Omental fat pad (tissue), 4 donors: ENCODE data around the gene PPP1R12B. TPM values are rescaled to one million over a fixed set of nuclear protein-coding genes. Genes with fewer than 3 reads are reported as not detected.

ENCODE experiments used
- ATAC-seq: fragments of 150-250 bp; one replicate; pipeline ENCODE4 v1.9.1; 2016; ENCODE audit warnings: mild to moderate bottlenecking, moderate library complexity; ENCODE audit not compliant: low FRiP score
- DNase-seq: peaks from one replicate; pipeline ENCODE4 v3.0.0-alpha.2; 2019; ENCODE audit warnings: low spot score
- CTCF ChIP-seq, 3 donors: fragments of 450-650 bp; IDR thresholded peaks; one replicate each; pipeline ENCODE4 v1.5.1; 2016 to 2017; ENCODE audit warnings: antibody characterized with exemption in 3 of 3, mild to moderate bottlenecking in 3 of 3, moderate library complexity in 2 of 3
- total RNA-seq, 4 donors: library from RNA; depleted of rRNA; stranded (reverse); fragments of >200 nt; gene quantifications; one replicate each; pipeline ENCODE4 v1.1.0, GENCODE V29; 2016

The PPP1R12B gene
- total RNA-seq, 4 donors from 2014 or later = 44.5 to 92.1 (median 53.7) TPM

GRCh38 chr1:202310071-202310725 lies 38.3 kb upstream of the PPP1R12B start:
- TF ChIP-seq CTCF (IDR thresholded peaks at IDR 0.05) = no peak
- DNase-seq (no peak), ATAC-seq (no peak)

DNA sequence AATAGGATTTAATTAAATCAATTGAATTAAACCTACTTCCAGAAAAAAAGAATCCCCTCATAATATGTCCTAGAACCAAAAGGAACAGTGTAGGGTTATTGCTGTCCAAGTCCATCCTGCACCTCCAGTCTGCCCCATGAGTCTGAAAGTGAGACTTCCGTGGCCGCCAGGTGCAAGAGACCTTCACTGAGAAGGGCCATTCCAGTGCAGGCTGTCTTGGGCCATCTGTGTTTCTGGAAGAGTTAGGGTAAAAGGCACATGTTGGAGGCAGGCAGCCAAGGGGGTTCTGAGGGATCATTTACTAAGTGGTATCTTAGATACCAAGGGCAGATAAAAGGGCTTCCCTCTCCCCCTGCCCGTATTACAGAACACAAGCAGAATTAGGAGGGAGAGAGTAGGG lies 37.8 kb upstream of the PPP1R12B start:
- ATAC-seq (no peak), DNase-seq (no peak)
- TF ChIP-seq CTCF (IDR thresholded peaks at IDR 0.05) = no peak

DNA sequence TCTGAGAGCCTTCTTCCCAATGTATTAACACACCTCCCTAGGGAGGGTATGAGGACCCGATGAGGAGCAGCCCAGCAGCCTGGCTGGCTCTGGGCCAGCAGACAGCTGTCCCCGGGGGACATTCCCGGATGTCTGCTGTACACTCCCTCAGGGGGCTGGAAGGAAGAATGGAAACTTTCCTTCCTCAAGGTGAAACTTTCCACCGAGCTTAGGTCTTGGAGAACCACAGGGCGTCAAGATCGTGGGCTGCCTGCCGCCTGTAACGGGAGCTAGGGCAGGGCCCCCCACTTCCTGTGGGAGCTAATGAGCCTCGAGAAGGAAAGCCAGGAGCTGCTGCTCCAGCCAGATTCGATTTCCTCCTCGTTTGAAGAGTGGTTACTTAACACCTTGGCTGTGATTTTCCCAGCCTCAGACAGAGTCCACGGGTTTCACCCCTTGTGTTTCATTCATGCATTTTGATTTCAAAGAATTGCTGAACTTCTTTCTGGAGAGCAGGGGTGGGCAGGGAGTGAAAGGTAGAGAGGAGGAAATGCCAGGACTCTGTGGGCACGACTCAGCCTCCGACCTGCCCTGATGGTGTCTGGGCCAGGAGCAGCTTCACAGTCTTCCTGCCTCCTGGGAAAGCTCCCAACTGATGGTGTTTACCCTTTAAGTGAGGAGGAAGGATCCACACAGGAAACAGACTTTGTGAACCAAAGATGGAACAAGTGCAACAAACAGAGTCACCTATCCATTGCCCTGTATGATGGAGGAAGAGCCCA lies 36.4 kb upstream of the PPP1R12B start:
- DNase-seq (no peak), ATAC-seq (no peak)
- no peak for TF ChIP-seq CTCF (IDR thresholded peaks at IDR 0.05)

GRCh38 chr1:202315576-202316168 lies 32.8 kb upstream of the PPP1R12B start:
- DNase-seq (peak; percentile 53), ATAC-seq (peak; percentile 76)
- TF ChIP-seq CTCF (IDR thresholded peaks at IDR 0.05) = peak in 1 of 3 donors; percentile 44

DNA sequence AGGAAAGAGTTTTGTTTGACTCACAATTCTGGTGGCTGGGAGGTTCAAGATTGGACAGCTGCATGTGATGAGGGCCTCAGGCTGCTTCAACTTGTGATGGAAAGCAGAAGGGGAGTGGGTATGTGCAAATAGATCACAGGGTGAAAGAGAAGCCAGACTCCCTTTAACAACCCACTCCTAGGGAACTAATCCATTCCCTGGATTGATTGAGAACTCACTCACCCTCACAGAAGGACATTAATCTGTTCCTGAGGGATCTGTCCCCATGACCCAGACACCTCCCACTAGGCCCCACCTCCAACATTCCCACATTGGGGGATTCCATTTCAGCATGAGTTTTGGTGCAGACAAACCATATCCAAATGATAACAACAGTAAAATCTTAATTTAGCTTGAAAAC lies 32.3 kb upstream of the PPP1R12B start:
- no peak for TF ChIP-seq CTCF (IDR thresholded peaks at IDR 0.05)
- no peak for DNase-seq
- no peak for ATAC-seq

DNA sequence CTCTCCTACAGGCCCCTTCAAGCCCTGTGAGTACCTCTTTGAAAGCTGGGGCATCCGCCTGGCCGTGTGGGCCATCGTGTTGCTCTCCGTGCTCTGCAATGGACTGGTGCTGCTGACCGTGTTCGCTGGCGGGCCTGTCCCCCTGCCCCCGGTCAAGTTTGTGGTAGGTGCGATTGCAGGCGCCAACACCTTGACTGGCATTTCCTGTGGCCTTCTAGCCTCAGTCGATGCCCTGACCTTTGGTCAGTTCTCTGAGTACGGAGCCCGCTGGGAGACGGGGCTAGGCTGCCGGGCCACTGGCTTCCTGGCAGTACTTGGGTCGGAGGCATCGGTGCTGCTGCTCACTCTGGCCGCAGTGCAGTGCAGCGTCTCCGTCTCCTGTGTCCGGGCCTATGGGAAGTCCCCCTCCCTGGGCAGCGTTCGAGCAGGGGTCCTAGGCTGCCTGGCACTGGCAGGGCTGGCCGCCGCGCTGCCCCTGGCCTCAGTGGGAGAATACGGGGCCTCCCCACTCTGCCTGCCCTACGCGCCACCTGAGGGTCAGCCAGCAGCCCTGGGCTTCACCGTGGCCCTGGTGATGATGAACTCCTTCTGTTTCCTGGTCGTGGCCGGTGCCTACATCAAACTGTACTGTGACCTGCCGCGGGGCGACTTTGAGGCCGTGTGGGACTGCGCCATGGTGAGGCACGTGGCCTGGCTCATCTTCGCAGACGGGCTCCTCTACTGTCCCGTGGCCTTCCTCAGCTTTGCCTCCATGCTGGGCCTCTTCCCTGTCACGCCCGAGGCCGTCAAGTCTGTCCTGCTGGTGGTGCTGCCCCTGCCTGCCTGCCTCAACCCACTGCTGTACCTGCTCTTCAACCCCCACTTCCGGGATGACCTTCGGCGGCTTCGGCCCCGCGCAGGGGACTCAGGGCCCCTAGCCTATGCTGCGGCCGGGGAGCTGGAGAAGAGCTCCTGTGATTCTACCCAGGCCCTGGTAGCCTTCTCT lies 30.3 kb upstream of the PPP1R12B start:
- TF ChIP-seq CTCF (IDR thresholded peaks at IDR 0.05) = no peak
- DNase-seq (no peak), ATAC-seq (no peak)
